ENCODE data around the gene SPTA1. TPM values are rescaled to one million over a fixed set of nuclear protein-coding genes. Genes with fewer than 3 reads are reported as not detected.

Gene SPTA1
- total RNA-seq, 2 experiments from 2014 or later, result not detected

- Histone ChIP-seq H3K4me1 (ENCODE audit: insufficient read depth, low read length) (no peaks in the 10 kb centered on the region), H3K27me3 (ENCODE audit: control insufficient read depth in 1 of 2, insufficient read depth in 2 of 2, low read length in 2 of 2) (peaks cover 0 to 5% of the 10 kb centered on the region in 2 experiments), H3K9me3 (ENCODE audit: control insufficient read depth in 1 of 2, insufficient read depth in 1 of 2, low read length in 2 of 2) (no peaks in the 10 kb centered on the region), H3K27ac (ENCODE audit: low read depth in 1 of 2, low read length in 2 of 2) (no peak within 1 kb of the TSS), H3K4me3 (ENCODE audit: low read length) (no peak within 1 kb of the TSS), H3K36me3 (ENCODE audit: insufficient read depth, low read length) (no peaks in the 10 kb centered on the region)
- ATAC-seq (ENCODE audit: poor library complexity), result no peak
- DNase-seq, result no peak
- H3K4me3 Mint-ChIP-seq, result no peak within 1 kb of the TSS
- intact Hi-C loops (cut with DNase I, micrococcal nuclease), result no loop called here
- TF ChIP-seq, protein P1, sequence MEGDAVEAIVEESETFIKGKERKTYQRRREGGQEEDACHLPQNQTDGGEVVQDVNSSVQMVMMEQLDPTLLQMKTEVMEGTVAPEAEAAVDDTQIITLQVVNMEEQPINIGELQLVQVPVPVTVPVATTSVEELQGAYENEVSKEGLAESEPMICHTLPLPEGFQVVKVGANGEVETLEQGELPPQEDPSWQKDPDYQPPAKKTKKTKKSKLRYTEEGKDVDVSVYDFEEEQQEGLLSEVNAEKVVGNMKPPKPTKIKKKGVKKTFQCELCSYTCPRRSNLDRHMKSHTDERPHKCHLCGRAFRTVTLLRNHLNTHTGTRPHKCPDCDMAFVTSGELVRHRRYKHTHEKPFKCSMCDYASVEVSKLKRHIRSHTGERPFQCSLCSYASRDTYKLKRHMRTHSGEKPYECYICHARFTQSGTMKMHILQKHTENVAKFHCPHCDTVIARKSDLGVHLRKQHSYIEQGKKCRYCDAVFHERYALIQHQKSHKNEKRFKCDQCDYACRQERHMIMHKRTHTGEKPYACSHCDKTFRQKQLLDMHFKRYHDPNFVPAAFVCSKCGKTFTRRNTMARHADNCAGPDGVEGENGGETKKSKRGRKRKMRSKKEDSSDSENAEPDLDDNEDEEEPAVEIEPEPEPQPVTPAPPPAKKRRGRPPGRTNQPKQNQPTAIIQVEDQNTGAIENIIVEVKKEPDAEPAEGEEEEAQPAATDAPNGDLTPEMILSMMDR (IDR thresholded peaks at IDR 0.05), result no peak
- H3K36me3 Mint-ChIP-seq (ENCODE audit: low read depth), result no peaks in the 10 kb centered on the region
- H3K9me3 Mint-ChIP-seq, result peaks cover 4% of the 10 kb centered on the region
- H3K27ac Mint-ChIP-seq, result no peak within 1 kb of the TSS
- peaks cover 35% of the 10 kb centered on the region for H3K27me3 Mint-ChIP-seq
- H3K4me1 Mint-ChIP-seq (ENCODE audit: low read depth), result no peaks in the 10 kb centered on the region
- ChIA-PET POLR2A (no interaction called here), CTCF (no interaction called here)
These were observed 116.0 kb downstream of the SPTA1 start, which contains the start of gene OR6P1 for GRCh38 chr1:158570480-158570879. OR6P1 (minus strand) TSS chr1:158570580; CDS start chr1:158563604, 6,976 bp downstream.

- Mint-ChIP-seq H3K27ac (no peak overlapping the region), H3K27me3 (peaks cover 45% of the 10 kb centered on the region), H3K9me3 (peaks cover 4% of the 10 kb centered on the region), H3K36me3 (ENCODE audit: low read depth) (no peaks in the 10 kb centered on the region), H3K4me1 (ENCODE audit: low read depth) (no peaks in the 10 kb centered on the region), H3K4me3 (no peak overlapping the region)
- POLR2A ChIA-PET, result no interaction called here
- Histone ChIP-seq H3K36me3 (ENCODE audit: insufficient read depth, low read length) (no peaks in the 10 kb centered on the region), H3K4me3 (ENCODE audit: low read length) (no peak overlapping the region), H3K27ac (ENCODE audit: low read depth in 1 of 2, low read length in 2 of 2) (no peak overlapping the region), H3K9me3 (ENCODE audit: control insufficient read depth in 1 of 2, insufficient read depth in 1 of 2, low read length in 2 of 2) (no peaks in the 10 kb centered on the region), H3K4me1 (ENCODE audit: insufficient read depth, low read length) (no peaks in the 10 kb centered on the region), H3K27me3 (ENCODE audit: control insufficient read depth in 1 of 2, insufficient read depth in 2 of 2, low read length in 2 of 2) (peaks cover 0 to 9% of the 10 kb centered on the region in 2 experiments)
- DNase-seq, result no peak
- CTCF ChIA-PET, result no interaction called here
- ATAC-seq (ENCODE audit: poor library complexity), result no peak
- intact Hi-C loops (cut with DNase I, micrococcal nuclease), result no loop called here
- TF ChIP-seq, protein P1 (IDR thresholded peaks at IDR 0.05), result no peak
These were observed 121.9 kb downstream of the SPTA1 start for GRCh38 chr1:158564608-158565007.

DNA sequence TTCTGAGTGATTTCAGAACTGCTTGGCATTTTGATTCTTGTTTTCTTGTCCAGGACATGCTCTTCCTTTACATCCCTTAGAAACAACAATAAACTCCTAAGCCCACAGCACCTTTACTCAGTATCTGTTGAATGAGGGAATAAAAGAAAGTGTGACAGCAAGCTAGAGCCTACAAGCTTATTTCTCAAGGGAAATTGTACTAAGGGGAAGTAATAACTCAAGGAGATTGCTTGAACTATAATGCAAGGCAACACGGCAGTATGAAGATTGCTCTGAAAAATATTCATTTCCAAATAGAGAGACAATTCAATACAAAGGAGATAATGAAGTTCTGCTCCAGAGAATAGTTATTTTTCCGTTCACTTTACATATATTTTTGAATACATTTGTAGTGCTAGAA is 122.7 kb downstream of the SPTA1 start:
- ATAC-seq (ENCODE audit: poor library complexity), result no peak
- TF ChIP-seq, protein P1 (IDR thresholded peaks at IDR 0.05), result no peak
- peaks cover 45% of the 10 kb centered on the region for H3K27me3 Mint-ChIP-seq

More for the DNA sequence above, 122.7 kb downstream of the SPTA1 start:
- Mint-ChIP-seq H3K36me3 (ENCODE audit: low read depth) (no peaks in the 10 kb centered on the region), H3K9me3 (peaks cover 4% of the 10 kb centered on the region), H3K4me1 (ENCODE audit: low read depth) (no peaks in the 10 kb centered on the region), H3K27ac (no peak overlapping the region), H3K4me3 (no peak overlapping the region)
- Histone ChIP-seq H3K9me3 (ENCODE audit: control insufficient read depth in 1 of 2, insufficient read depth in 1 of 2, low read length in 2 of 2) (no peaks in the 10 kb centered on the region), H3K4me3 (ENCODE audit: low read length) (no peak overlapping the region), H3K27ac (ENCODE audit: low read depth in 1 of 2, low read length in 2 of 2) (no peak overlapping the region), H3K4me1 (ENCODE audit: insufficient read depth, low read length) (no peaks in the 10 kb centered on the region), H3K27me3 (ENCODE audit: control insufficient read depth in 1 of 2, insufficient read depth in 2 of 2, low read length in 2 of 2) (peaks cover 0 to 4% of the 10 kb centered on the region in 2 experiments), H3K36me3 (ENCODE audit: insufficient read depth, low read length) (no peaks in the 10 kb centered on the region)
- no peak for DNase-seq
- POLR2A ChIA-PET, result no interaction called here
- intact Hi-C loops (cut with DNase I, micrococcal nuclease), result no loop called here
- CTCF ChIA-PET, result no interaction called here

Other genes starting within 250 kb of the SPTA1 start
- gene OR10K1, start 224.9 kb downstream of the SPTA1 start, total RNA-seq, result not detected
- gene OR10R2, start 214.5 kb downstream of the SPTA1 start, total RNA-seq, result not detected
- gene OR6Y1, start 132.3 kb downstream of the SPTA1 start, total RNA-seq, result not detected
- gene OR6P1, start 116.1 kb downstream of the SPTA1 start, total RNA-seq, result not detected
- gene OR10X1, start 106.8 kb downstream of the SPTA1 start, total RNA-seq, result not detected
- gene OR10Z1, start 81.4 kb downstream of the SPTA1 start, total RNA-seq, result not detected
- not detected for gene OR6K2, start 13.9 kb upstream of the SPTA1 start, total RNA-seq
- gene OR6K3, start 34.0 kb upstream of the SPTA1 start, total RNA-seq, result not detected
- gene OR6K6, start 68.0 kb upstream of the SPTA1 start, total RNA-seq, result not detected
- gene OR6N1, start 85.5 kb upstream of the SPTA1 start, total RNA-seq, result not detected
- gene OR6N2, start 94.5 kb upstream of the SPTA1 start, total RNA-seq, result not detected
- 1 to 10 TPM in 1 of 2 experiments, under 1 TPM in 1; 0.88 to 1.1 TPM for gene MNDA, start 144.6 kb upstream of the SPTA1 start, total RNA-seq
- 10 to 100 TPM; 15.2 to 16.2 TPM for gene PYHIN1, start 244.8 kb upstream of the SPTA1 start, total RNA-seq